Thyroid gland (tissue), 4 donors: ENCODE measurements around the gene NR4A1. TPM values are rescaled to one million over a fixed set of nuclear protein-coding genes. Genes with fewer than 3 reads are reported as not detected.

Experiments used
- DNase-seq, 2 donors: peaks; one replicate each; pipeline ENCODE4 v3.0.0-alpha.2; 2019
- H3K27ac ChIP-seq, 3 donors: fragments of 200-600 bp; sonication (generic); 1 replicate in 2 of 3; 2 replicates in 1 of 3; pipeline ENCODE4 v1.5.1; 2016 to 2019; ENCODE audit warnings: mild to moderate bottlenecking in 1 of 3, moderate library complexity in 1 of 3
- H3K27me3 ChIP-seq: fragments of 200-600 bp; sonication (generic); one replicate; pipeline ENCODE4 v1.5.1; 2019
- H3K36me3 ChIP-seq, 2 donors: fragments of 200-600 bp; sonication (generic); one replicate each; pipeline ENCODE4 v1.5.1; 2016 to 2019
- H3K4me1 ChIP-seq, 2 donors: fragments of 200-600 bp; sonication (generic); one replicate each; pipeline ENCODE4 v1.5.1; 2017 to 2019
- H3K4me3 ChIP-seq, 3 donors: fragments of 200-600 bp; sonication (generic); replicated peaks in 1 of 3; 1 replicate in 2 of 3; 2 replicates in 1 of 3; pipeline ENCODE4 v1.5.1; 2016; ENCODE audit warnings: mild to moderate bottlenecking in 1 of 3
- H3K9me3 ChIP-seq: fragments of 200-600 bp; sonication (generic); one replicate; pipeline ENCODE4 v1.5.1; 2017
- POLR2A ChIP-seq, 2 donors: fragments of 450-650 bp; IDR thresholded peaks; one replicate each; pipeline ENCODE4 v1.6.1; 2017; ENCODE audit warnings: antibody characterized with exemption in 2 of 2, mild to moderate bottlenecking in 2 of 2, moderate library complexity in 1 of 2
- WGBS, 2 donors: methylation state at CpG; one replicate each; pipeline ENCODE4 v1.1.5; 2017; 5-methylcytosine and 5-hydroxymethylcytosine counted together
- intact Hi-C: fragments of 100-400 bp; cut with DNase I; formaldehyde crosslinking; loops from one replicate; pipeline ENCODE4 v1.15.1; 2023
- total RNA-seq, 4 donors: library from RNA; depleted of rRNA; stranded (reverse); fragments of >200 nt; gene quantifications; one replicate each; pipeline ENCODE4 v1.2.3, GENCODE V29; 2016
- TF ChIP-seq, protein P1 (sequence below), 6 experiments: fragments of 200-600 bp in 3 of 6; fragments of 450-650 bp in 3 of 6; sonication (generic) in 3 of 6; IDR thresholded peaks; one replicate each; pipeline ENCODE4 v1.5.1; 2016 to 2019; ENCODE audit warnings: antibody characterized with exemption in 6 of 6, mild to moderate bottlenecking in 2 of 6, inconsistent platforms in 1 of 6, moderate library complexity in 1 of 6

Gene NR4A1
- total RNA-seq, 4 donors from 2014 or later = 46.3 to 156 (median 83.5) TPM

DNA sequence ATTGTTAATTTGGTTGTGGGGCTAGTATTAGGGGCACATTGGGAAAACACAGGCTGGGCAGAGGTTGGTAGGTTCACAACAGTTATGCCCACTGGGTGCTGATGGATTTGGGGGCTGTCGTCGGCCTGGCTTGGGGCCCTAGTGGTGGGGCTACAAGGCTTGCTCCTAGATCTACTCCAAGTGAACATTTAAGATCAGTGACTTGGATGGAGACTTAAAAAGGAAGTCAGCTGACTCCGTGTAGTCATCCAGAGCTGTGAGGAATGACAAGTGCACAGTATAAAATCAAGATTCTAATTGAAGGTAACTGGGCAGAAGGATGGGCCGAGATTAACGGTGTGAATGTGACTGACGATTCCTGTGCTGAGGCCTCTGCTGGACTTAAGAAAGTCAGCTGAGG, 12.8 kb upstream of the NR4A1 start:
- Histone ChIP-seq H3K4me3 (peak overlapping the region in 1 of 3 donors; percentile 81), H3K9me3 (no peaks in the 10 kb centered on the region), H3K27ac (peak overlapping the region; percentile 86 to 98 (median 95)), H3K27me3 (no peaks in the 10 kb centered on the region), H3K36me3 (no peaks in the 10 kb centered on the region), H3K4me1 (peaks cover 40 to 73% of the 10 kb centered on the region in 2 donors)
- 57 to 64% methylated on average over 6 of the region's 6 CpGs for WGBS, 2 donors
- DNase-seq = no peak
- peak in 1 of 2 donors; percentile 43 for TF ChIP-seq POLR2A (IDR thresholded peaks at IDR 0.05)
- TF ChIP-seq, protein P1, sequence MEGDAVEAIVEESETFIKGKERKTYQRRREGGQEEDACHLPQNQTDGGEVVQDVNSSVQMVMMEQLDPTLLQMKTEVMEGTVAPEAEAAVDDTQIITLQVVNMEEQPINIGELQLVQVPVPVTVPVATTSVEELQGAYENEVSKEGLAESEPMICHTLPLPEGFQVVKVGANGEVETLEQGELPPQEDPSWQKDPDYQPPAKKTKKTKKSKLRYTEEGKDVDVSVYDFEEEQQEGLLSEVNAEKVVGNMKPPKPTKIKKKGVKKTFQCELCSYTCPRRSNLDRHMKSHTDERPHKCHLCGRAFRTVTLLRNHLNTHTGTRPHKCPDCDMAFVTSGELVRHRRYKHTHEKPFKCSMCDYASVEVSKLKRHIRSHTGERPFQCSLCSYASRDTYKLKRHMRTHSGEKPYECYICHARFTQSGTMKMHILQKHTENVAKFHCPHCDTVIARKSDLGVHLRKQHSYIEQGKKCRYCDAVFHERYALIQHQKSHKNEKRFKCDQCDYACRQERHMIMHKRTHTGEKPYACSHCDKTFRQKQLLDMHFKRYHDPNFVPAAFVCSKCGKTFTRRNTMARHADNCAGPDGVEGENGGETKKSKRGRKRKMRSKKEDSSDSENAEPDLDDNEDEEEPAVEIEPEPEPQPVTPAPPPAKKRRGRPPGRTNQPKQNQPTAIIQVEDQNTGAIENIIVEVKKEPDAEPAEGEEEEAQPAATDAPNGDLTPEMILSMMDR (IDR thresholded peaks at IDR 0.05) = peak in 1 of 6 experiments; percentile 4
- intact Hi-C loops = no loop called here

DNA sequence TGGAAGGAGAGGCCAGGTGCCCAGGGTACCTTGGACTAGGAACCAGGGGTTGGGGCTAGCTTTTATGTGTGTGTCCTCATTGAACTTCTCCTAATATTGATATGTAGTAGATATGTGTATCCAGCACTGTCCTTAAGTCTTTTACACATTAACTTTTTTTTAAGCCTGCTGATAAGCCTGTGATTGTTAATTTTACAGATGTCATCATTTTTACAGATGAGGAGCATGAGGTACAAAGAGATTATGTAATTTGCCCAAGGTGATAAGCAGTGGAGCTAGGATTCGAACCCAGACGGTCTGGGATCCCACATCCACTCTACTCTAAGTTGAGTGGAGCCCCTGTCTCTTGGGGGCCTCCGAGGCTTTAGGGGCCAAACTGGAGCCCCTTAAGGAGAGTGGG, 10.2 kb upstream of the NR4A1 start:
- TF ChIP-seq POLR2A (IDR thresholded peaks at IDR 0.05) = no peak
- TF ChIP-seq, protein P1 (IDR thresholded peaks at IDR 0.05) = no peak
- intact Hi-C loops = no loop called here
- Histone ChIP-seq H3K4me3 (no peak overlapping the region), H3K4me1 (peaks cover 53 to 86% of the 10 kb centered on the region in 2 donors), H3K36me3 (no peaks in the 10 kb centered on the region), H3K27ac (peak overlapping the region; percentile 95 to 98 (median 95)), H3K9me3 (no peaks in the 10 kb centered on the region), H3K27me3 (no peaks in the 10 kb centered on the region)
- DNase-seq = no peak
- WGBS, 2 donors = 77 to 92% methylated on average over 3 of the region's 3 CpGs

DNA sequence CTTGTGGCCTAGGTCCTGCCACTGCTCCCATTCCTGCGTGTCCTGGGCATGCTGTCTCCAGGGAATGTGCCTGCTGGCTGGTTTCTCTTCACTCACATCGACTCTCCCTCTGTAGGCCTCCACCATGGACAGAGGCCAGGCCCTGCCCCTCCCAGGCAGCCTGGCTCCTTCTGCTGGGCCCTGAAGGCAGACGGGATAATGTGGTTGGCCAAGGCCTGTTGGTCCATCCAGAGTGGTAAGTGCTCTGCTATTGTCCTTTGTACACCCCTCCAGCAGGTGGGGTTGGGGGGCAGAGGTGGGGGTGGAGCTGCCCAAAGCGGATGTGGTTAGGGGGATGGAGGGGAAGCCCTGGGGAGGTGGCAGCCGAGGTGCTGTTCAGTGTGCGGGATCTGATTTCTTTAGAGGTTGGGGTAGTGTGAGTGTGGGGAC, 9.5 kb upstream of the NR4A1 start:
- intact Hi-C loops = no loop called here
- Histone ChIP-seq H3K36me3 (no peaks in the 10 kb centered on the region), H3K27me3 (no peaks in the 10 kb centered on the region), H3K4me3 (no peak overlapping the region), H3K4me1 (peaks cover 46 to 86% of the 10 kb centered on the region in 2 donors), H3K27ac (peak overlapping the region; percentile 95 to 98 (median 95)), H3K9me3 (no peaks in the 10 kb centered on the region)
- no peak for TF ChIP-seq POLR2A (IDR thresholded peaks at IDR 0.05)
- TF ChIP-seq, protein P1 (IDR thresholded peaks at IDR 0.05) = no peak
- 51 to 64% methylated on average over 5 of the region's 6 CpGs for WGBS, 2 donors
- peak; percentile 55 to 62 for DNase-seq

DNA sequence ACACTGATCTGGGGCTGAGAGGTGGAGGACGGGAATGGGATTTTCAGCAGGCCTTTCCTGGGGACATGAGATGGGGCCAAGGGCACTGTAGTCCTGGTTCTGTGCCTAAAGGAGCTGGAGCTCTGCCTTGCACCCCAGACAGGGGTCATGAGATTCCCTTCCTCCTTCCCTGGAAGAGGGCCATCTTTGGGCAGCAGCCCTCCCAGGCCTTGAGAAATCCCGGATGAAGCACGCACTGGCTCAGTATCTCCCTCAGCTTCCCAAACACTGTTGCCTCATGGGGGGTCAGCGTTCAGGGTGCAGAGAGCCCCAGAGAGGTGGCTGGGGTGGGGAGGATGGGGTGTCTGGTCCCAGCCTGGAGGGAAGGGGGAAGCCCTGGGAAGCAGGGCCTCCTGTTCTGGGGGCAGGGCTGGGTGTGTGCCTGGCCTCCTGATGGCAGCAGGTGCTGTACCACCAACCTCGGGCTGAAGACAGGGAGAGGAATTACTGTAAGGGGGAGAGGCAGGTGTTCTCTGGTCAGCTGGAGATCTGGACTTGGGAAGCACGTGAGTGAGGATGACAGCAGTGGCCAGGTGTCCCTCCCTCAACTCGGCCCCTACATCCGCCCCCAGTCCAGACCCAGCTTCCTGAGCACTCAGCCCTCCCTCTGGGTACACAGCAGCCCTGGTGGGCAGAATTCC, 8.4 kb upstream of the NR4A1 start:
- Histone ChIP-seq H3K4me1 (peaks cover 42 to 86% of the 10 kb centered on the region in 2 donors), H3K4me3 (no peak overlapping the region), H3K36me3 (no peaks in the 10 kb centered on the region), H3K27me3 (no peaks in the 10 kb centered on the region), H3K9me3 (no peaks in the 10 kb centered on the region), H3K27ac (peak overlapping the region; percentile 95 to 98 (median 95))
- WGBS, 2 donors = 47 to 52% methylated on average over 7 to 8 of the region's 8 CpGs
- intact Hi-C loops = no loop called here
- DNase-seq = no peak
- TF ChIP-seq, protein P1 (IDR thresholded peaks at IDR 0.05) = no peak
- TF ChIP-seq POLR2A (IDR thresholded peaks at IDR 0.05) = no peak
